Measurements from ENCODE around the gene CAVIN2.

The CAVIN2 gene

DNA sequence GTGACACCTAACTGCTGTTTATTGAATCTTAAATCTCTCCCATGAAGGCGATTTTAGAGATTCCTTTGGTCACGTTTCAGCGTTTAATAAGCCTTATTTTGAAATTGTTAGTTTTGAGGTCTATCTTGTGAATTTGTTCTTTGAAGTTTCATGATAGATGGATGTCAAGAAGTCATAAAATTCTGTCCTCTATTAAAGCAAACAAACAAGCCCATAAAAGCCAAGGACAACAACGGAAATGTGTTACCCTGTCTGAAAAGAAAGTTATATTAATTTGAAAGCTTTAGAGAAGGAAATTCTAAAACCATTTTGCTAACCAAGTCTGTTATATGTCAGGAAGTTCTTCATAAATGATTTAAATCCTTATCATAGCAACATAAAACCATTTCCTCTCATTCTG lies 7.0 kb upstream of the CAVIN2 start:
- H3K9me3 ChIP-seq (ENCODE audit: control insufficient read depth, insufficient read depth, low read depth, low read length): no peaks in the 10 kb centered on the region
- H3K4me3 ChIP-seq (ENCODE audit: low read depth, low read length): no peak overlapping the region
- H3K27ac ChIP-seq (ENCODE audit: extremely low read depth, low read depth, low read length): no peak overlapping the region
- H3K36me3 ChIP-seq (ENCODE audit: control insufficient read depth in 2 of 2, insufficient read depth in 1 of 2, low read length in 2 of 2): no peaks in the 10 kb centered on the region
- no peaks in the 10 kb centered on the region for H3K4me1 ChIP-seq (ENCODE audit: control insufficient read depth, insufficient read depth, low read length)
- ChIA-PET CTCF (interaction anchor here (1.0 kb wide), 1 partner anchor 309 kb away, joined by 3 read pairs; no protein-coding TSS in a partner anchor), POLR2A (no interaction called here)
- TF ChIP-seq, protein P1, sequence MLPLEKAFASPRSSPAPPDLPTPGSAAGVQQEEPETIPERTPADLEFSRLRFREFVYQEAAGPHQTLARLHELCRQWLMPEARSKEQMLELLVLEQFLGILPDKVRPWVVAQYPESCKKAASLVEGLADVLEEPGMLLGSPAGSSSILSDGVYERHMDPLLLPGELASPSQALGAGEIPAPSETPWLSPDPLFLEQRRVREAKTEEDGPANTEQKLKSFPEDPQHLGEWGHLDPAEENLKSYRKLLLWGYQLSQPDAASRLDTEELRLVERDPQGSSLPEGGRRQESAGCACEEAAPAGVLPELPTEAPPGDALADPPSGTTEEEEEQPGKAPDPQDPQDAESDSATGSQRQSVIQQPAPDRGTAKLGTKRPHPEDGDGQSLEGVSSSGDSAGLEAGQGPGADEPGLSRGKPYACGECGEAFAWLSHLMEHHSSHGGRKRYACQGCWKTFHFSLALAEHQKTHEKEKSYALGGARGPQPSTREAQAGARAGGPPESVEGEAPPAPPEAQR (tag by site-specific recombination; IDR thresholded peaks at IDR 0.05): no peak
- no peak for TF ChIP-seq ZNF362 (tag by site-specific recombination; IDR thresholded peaks at IDR 0.05)
- TF ChIP-seq HOXA7 (CRISPR knock-in tag; IDR thresholded peaks at IDR 0.05; ENCODE audit: borderline replicate concordance): no peak
- TF ChIP-seq ZNF138 (tag by site-specific recombination; IDR thresholded peaks at IDR 0.05; ENCODE audit: borderline replicate concordance): no peak
- TF ChIP-seq ZNF510 (tag by site-specific recombination; IDR thresholded peaks at IDR 0.05; ENCODE audit: insufficient replicate concordance): no peak
- TF ChIP-seq ZNF473 (tag by site-specific recombination; IDR thresholded peaks at IDR 0.05): no peak
- no peak for TF ChIP-seq ZNF292 (tag by site-specific recombination; IDR thresholded peaks at IDR 0.05; ENCODE audit: borderline replicate concordance, low read depth)
- TF ChIP-seq HOXC10 (CRISPR knock-in tag; IDR thresholded peaks at IDR 0.05): no peak
- TF ChIP-seq ZNF48 (tag by site-specific recombination; IDR thresholded peaks at IDR 0.05): no peak
- TF ChIP-seq ZBTB49 (tag by site-specific recombination; IDR thresholded peaks at IDR 0.05; ENCODE audit: low read depth): no peak
- TF ChIP-seq ZNF677 (tag by site-specific recombination; IDR thresholded peaks at IDR 0.05): no peak

DNA sequence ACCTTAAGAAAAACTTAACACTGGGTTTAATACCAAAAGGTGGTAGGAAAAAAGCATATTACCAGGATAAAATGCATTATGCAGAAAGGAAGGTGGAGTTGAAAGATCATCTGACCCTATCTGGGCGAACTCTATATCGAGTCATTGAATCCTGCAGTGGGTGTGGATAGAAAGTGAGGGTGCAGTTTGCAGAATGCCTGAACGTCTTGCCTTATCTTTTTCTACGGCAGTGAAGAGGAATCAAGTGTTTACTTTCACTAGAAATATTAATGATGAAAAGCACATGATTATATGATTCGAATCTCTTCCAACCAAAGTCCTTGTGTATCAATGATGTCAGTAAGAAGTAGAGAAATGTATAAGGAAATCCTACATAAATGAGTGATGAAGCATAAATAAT lies 4.3 kb upstream of the CAVIN2 start:
- ChIA-PET POLR2A (no interaction called here), CTCF (no interaction called here)
- no peak for TF ChIP-seq ZNF221 (tag by site-specific recombination; IDR thresholded peaks at IDR 0.05; ENCODE audit: borderline replicate concordance)
- TF ChIP-seq ZNF426 (tag by site-specific recombination; IDR thresholded peaks at IDR 0.05): no peak
- TF ChIP-seq, protein P1 (tag by site-specific recombination; IDR thresholded peaks at IDR 0.05): no peak
- TF ChIP-seq HOXC10 (CRISPR knock-in tag; IDR thresholded peaks at IDR 0.05): no peak
- TF ChIP-seq ZNF394 (tag by site-specific recombination; IDR thresholded peaks at IDR 0.05; ENCODE audit: borderline replicate concordance): no peak
- Histone ChIP-seq H3K27ac (ENCODE audit: extremely low read depth, low read depth, low read length) (no peak overlapping the region), H3K9me3 (ENCODE audit: control insufficient read depth, insufficient read depth, low read depth, low read length) (no peaks in the 10 kb centered on the region), H3K4me1 (ENCODE audit: control insufficient read depth, insufficient read depth, low read length) (no peaks in the 10 kb centered on the region), H3K36me3 (ENCODE audit: control insufficient read depth in 2 of 2, insufficient read depth in 1 of 2, low read length in 2 of 2) (no peaks in the 10 kb centered on the region), H3K4me3 (ENCODE audit: low read depth, low read length) (no peak overlapping the region)

Measured in HEK293 (cell line).